ENCODE measurements around the gene NMT1.
A peak's percentile ranks its signal among the peaks of the same experiment; 100 is the strongest.

NMT1 gene

GRCh38 chr17:45110676-45111611 lies 49.8 kb downstream of the NMT1 start:
- H3K9me3 Mint-ChIP-seq = no peaks in the 10 kb centered on the region
- peaks cover 35% of the 10 kb centered on the region for H3K36me3 Mint-ChIP-seq (ENCODE audit: low read depth)
- no peak overlapping the region for H3K27ac Mint-ChIP-seq
- H3K4me3 Mint-ChIP-seq = no peak overlapping the region
- H3K4me1 Mint-ChIP-seq (ENCODE audit: low read depth) = no peaks in the 10 kb centered on the region
- H3K27me3 Mint-ChIP-seq = no peaks in the 10 kb centered on the region
- no peak for DNase-seq

DNA sequence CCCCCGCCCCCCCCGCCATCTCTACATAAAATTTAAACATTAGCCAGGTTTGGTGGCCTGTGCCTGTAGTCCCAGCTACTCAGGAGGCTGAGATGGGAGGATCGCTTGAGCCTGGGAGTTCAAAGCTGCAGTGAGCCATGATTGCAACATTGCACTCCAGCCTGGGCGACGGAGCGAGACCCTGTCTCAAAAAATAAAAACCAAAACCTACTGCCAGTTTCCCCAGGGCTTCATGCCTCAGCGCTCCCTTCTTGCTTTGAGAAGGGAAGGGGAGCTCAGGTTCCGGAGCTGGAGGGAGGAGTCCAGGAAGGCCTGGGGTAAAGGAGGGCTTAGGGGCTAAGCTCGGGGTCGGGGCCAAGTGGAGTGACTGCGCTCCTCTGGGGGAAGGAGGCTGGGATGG lies 50.7 kb downstream of the NMT1 start:
- H3K36me3 Mint-ChIP-seq (ENCODE audit: low read depth) = peaks cover 26% of the 10 kb centered on the region
- H3K9me3 Mint-ChIP-seq = no peaks in the 10 kb centered on the region
- no peak overlapping the region for H3K27ac Mint-ChIP-seq
- H3K4me1 Mint-ChIP-seq (ENCODE audit: low read depth) = no peaks in the 10 kb centered on the region
- DNase-seq = no peak
- no peaks in the 10 kb centered on the region for H3K27me3 Mint-ChIP-seq
- H3K4me3 Mint-ChIP-seq = no peak overlapping the region

DNA sequence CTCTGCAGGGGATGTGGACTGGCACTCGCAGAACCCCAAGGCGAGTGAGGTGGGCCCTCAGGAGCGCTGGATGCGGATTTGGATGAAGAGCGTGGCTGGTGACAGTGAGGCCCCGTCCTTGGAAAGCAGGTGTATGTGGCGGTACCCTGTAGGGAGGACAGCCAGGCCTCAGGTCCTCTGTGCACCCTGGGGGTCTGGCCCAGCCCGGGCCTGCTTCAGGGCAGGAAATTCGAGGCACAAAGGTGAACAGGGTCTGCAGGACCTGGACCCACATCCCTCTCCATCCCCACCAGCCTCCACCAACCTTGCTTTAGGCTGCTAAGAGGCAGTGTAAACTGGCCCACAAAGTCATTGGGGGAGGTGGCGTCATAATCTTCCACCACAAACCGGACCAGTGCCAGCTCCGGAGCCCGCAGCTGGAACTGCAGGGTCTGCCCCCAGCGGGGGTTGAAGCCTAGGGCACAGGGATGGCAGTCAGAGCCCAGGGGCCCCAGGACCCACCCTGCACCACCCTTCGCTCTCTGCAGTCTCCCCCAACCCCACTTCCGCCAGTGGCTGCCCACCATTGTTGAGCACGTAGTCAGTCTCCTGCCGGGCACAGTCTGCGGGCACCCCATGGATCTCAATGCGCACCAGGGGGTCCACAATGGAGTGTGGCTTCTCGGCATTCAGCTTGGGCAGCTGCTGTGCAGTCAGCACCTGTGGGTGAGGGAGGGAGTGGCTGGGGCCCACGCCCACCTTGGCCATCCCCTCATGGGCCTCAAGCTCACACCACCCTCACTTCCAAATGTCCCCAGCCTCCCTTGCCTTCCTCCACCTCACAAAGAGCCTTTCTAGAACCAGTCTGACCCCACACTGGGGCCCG lies 51.7 kb downstream of the NMT1 start:
- no peak overlapping the region for H3K27ac Mint-ChIP-seq
- no peaks in the 10 kb centered on the region for H3K4me1 Mint-ChIP-seq (ENCODE audit: low read depth)
- H3K4me3 Mint-ChIP-seq = no peak overlapping the region
- no peaks in the 10 kb centered on the region for H3K27me3 Mint-ChIP-seq
- peaks cover 17% of the 10 kb centered on the region for H3K36me3 Mint-ChIP-seq (ENCODE audit: low read depth)
- no peaks in the 10 kb centered on the region for H3K9me3 Mint-ChIP-seq
- DNase-seq = no peak

DNA sequence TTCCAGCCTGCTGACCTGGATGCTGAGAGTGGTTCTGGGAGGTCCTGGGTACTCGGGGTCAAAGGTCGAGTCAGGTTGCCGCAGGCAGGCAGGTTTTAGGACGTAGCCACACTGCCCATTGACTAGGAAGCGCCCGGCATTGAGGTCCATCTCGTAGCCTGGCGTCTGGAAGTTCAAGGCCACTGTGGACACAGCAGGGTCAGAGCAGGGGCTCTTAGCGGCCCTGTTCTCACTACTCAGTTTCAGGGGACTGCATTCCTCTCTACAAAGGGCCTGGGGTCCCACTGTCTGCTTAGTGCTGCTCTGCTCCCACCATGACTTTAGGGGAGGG lies 52.3 kb downstream of the NMT1 start:
- no peaks in the 10 kb centered on the region for H3K9me3 Mint-ChIP-seq
- H3K36me3 Mint-ChIP-seq (ENCODE audit: low read depth) = peaks cover 11% of the 10 kb centered on the region
- H3K4me1 Mint-ChIP-seq (ENCODE audit: low read depth) = no peaks in the 10 kb centered on the region
- no peak for DNase-seq
- no peaks in the 10 kb centered on the region for H3K27me3 Mint-ChIP-seq
- H3K4me3 Mint-ChIP-seq = no peak overlapping the region
- H3K27ac Mint-ChIP-seq = no peak overlapping the region

DNA sequence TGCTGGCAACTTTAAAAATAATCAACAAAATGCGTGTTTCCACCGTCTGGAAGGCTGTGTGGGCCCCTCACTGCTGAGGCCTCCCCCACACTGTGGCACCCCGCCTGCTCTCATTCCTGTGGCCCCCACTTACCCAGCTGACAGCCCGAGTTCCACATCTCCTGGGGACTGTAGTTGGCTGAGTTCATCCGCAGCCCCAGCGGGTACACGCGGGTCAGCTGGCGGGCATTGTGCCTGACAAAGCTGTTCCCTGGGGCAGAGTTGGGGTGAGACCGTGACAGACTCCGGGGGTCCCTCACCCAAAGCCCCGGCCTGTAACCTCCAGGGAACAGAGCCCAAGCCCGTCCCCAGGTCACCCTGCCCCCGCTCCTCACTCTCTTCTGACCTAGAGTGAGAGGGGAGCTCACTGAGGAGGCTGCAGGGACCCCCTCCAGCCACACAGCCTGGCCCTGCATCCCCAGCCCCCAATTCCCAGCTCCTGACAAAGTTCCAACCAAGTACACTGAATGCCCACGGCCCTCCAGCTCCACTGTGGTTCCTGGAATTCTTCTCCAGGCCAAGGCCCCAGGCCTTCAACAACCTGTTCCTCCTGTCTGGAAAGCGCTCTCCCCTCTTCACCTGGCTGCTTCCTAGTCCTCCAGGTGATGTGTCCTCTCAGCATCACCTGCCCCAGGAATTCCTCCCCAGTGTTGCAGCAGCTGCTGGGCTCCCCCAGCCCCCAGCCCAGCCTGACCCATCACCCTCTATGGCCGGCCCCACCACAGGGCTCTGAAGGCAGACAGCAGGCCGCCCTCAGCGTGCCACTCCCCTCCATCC lies 53.2 kb downstream of the NMT1 start:
- H3K27ac Mint-ChIP-seq = peak overlapping the region; percentile 22
- H3K4me1 Mint-ChIP-seq (ENCODE audit: low read depth) = no peaks in the 10 kb centered on the region
- H3K36me3 Mint-ChIP-seq (ENCODE audit: low read depth) = peaks cover 3% of the 10 kb centered on the region
- no peaks in the 10 kb centered on the region for H3K9me3 Mint-ChIP-seq
- no peaks in the 10 kb centered on the region for H3K27me3 Mint-ChIP-seq
- no peak for DNase-seq
- no peak overlapping the region for H3K4me3 Mint-ChIP-seq

- Mint-ChIP-seq H3K36me3 (ENCODE audit: low read depth) (no peaks in the 10 kb centered on the region), H3K9me3 (no peaks in the 10 kb centered on the region), H3K4me3 (no peak overlapping the region), H3K27ac (no peak overlapping the region), H3K4me1 (ENCODE audit: low read depth) (no peaks in the 10 kb centered on the region), H3K27me3 (no peaks in the 10 kb centered on the region)
- no peak for DNase-seq
These were observed 54.0 kb downstream of the NMT1 start for GRCh38 chr17:45115015-45115625.

DNA sequence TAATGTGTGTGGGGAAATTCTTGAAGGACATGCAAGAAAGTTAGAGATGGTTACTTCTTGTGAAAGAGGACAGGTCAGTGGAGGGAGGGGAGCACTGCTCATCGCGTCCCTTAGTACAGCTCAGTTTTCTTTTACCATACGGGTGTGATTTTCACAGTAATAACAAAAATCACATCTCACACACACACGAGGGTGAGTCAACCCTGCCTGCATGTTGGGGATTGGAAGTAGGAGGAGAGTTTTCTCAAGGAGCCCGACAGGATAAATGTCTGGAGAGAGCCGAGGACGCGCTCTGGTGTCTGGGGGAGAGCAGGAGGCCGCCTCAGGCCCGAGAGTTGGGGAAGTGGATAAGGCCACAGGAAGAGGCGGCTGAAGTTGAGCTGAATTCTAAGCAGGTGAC lies 54.8 kb downstream of the NMT1 start:
- Mint-ChIP-seq H3K4me3 (no peak overlapping the region), H3K9me3 (no peaks in the 10 kb centered on the region), H3K4me1 (ENCODE audit: low read depth) (no peaks in the 10 kb centered on the region), H3K27me3 (no peaks in the 10 kb centered on the region), H3K36me3 (ENCODE audit: low read depth) (no peaks in the 10 kb centered on the region), H3K27ac (no peak overlapping the region)
- DNase-seq = no peak

- H3K4me1 Mint-ChIP-seq (ENCODE audit: low read depth) = no peaks in the 10 kb centered on the region
- H3K27ac Mint-ChIP-seq = no peak overlapping the region
- H3K27me3 Mint-ChIP-seq = peaks cover 3% of the 10 kb centered on the region
- DNase-seq = no peak
- H3K4me3 Mint-ChIP-seq = no peak overlapping the region
- H3K36me3 Mint-ChIP-seq (ENCODE audit: low read depth) = no peaks in the 10 kb centered on the region
- H3K9me3 Mint-ChIP-seq = no peaks in the 10 kb centered on the region
These were observed 55.4 kb downstream of the NMT1 start for GRCh38 chr17:45116434-45117016.

DNA sequence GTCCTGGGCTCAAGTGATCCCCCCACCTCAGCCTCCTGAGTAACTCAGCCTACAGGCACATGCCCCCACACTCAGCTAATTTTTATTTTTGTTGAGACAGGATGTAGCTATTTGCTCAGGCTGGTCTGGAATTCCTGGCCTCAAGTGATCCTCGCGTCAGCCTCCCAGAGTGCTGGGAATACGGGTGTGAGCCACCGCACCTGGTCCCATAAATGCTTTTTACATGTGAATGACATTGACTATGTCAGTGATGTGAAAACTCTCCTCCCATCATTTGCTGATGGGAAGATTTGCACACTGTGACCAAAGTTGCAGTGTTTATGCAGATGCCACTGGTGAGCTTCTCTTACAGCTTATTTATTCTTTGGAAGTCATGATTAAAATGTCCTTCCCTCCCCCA lies 56.2 kb downstream of the NMT1 start:
- Mint-ChIP-seq H3K36me3 (ENCODE audit: low read depth) (no peaks in the 10 kb centered on the region), H3K4me1 (ENCODE audit: low read depth) (no peaks in the 10 kb centered on the region), H3K4me3 (no peak overlapping the region), H3K9me3 (no peaks in the 10 kb centered on the region), H3K27me3 (peaks cover 3% of the 10 kb centered on the region), H3K27ac (no peak overlapping the region)
- no peak for DNase-seq

- H3K27ac Mint-ChIP-seq = no peak overlapping the region
- H3K4me3 Mint-ChIP-seq = no peak overlapping the region
- H3K4me1 Mint-ChIP-seq (ENCODE audit: low read depth) = no peaks in the 10 kb centered on the region
- peaks cover 3% of the 10 kb centered on the region for H3K27me3 Mint-ChIP-seq
- DNase-seq = no peak
- H3K36me3 Mint-ChIP-seq (ENCODE audit: low read depth) = no peaks in the 10 kb centered on the region
- H3K9me3 Mint-ChIP-seq = no peaks in the 10 kb centered on the region
These were observed 56.9 kb downstream of the NMT1 start for GRCh38 chr17:45117848-45118646.

DNA sequence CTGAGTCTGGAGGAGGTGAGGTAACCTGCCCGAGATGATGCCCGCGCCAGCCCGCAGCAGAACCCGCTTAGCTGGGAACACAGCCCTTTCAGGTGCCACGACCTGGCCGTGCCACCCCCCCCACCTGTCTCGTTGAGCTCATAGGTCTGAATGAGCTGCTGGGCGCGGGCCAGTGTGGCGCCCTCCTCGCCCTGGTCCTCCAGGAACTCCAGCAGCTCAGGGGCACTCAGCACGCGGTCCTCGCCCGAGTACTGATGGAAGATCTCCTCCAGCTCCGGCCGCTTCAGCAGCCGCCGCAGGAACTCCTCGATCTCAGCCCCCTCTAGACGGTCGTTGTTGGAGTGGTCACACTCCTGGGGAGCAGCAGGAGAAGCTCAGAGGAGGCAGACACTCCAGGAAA lies 57.6 kb downstream of the NMT1 start:
- Mint-ChIP-seq H3K27me3 (peaks cover 3% of the 10 kb centered on the region), H3K9me3 (no peaks in the 10 kb centered on the region), H3K27ac (no peak overlapping the region), H3K4me1 (ENCODE audit: low read depth) (no peaks in the 10 kb centered on the region), H3K36me3 (ENCODE audit: low read depth) (no peaks in the 10 kb centered on the region), H3K4me3 (no peak overlapping the region)
- no peak for DNase-seq

- Mint-ChIP-seq H3K9me3 (no peaks in the 10 kb centered on the region), H3K27ac (no peak overlapping the region), H3K36me3 (ENCODE audit: low read depth) (no peaks in the 10 kb centered on the region), H3K4me3 (no peak overlapping the region), H3K27me3 (peaks cover 3% of the 10 kb centered on the region), H3K4me1 (ENCODE audit: low read depth) (no peaks in the 10 kb centered on the region)
- DNase-seq = no peak
These were observed 58.8 kb downstream of the NMT1 start for GRCh38 chr17:45119964-45120363.

DNA sequence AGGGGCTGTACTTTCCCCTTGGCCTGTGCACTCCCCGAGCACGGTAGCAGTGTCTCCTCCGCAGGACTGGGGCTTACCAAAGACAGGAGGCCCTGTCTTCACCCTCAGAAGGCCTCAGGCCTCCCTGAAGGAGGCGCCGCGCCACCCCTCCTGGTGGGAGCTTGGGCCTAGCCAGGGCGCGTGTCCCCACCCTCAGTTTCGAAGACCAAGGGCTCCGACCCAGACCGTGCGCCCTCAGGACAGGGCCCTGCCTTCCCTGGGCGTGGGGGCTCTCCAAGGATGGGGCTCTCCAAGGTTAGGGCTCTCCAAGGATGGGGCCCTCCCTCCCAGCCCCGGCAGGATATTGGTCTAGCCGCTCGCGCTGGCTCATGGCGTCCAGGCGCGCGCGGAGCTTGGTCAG lies 59.4 kb downstream of the NMT1 start:
- H3K27ac Mint-ChIP-seq = no peak overlapping the region
- H3K4me3 Mint-ChIP-seq = no peak overlapping the region
- H3K27me3 Mint-ChIP-seq = peaks cover 3% of the 10 kb centered on the region
- no peak for DNase-seq
- no peaks in the 10 kb centered on the region for H3K4me1 Mint-ChIP-seq (ENCODE audit: low read depth)
- H3K36me3 Mint-ChIP-seq (ENCODE audit: low read depth) = no peaks in the 10 kb centered on the region
- H3K9me3 Mint-ChIP-seq = no peaks in the 10 kb centered on the region

Measured in activated T-cell treated with anti-CD3 and anti-CD28 coated beads, Interleukin-2, amount 50 U/mL, for 24 hours (primary cell).